PC-9 (cell line): ENCODE results near the gene HSPA9.

Experiments used
- CTCF ChIP-seq: fragments of 200-600 bp; sonication (generic); conservative IDR thresholded peaks from 2 replicates; pipeline ENCODE4 v1.6.1; 2017; ENCODE audit warnings: mixed run types, antibody characterized with exemption, mild to moderate bottlenecking, moderate library complexity
- EZH2 ChIP-seq: fragments of 200-600 bp; sonication (generic); IDR thresholded peaks from 2 replicates; pipeline ENCODE4 v1.8.0; 2017; ENCODE audit warnings: antibody characterized with exemption, low read depth

GRCh38 chr5:138529812-138530211 is 45.4 kb downstream of the HSPA9 start:
- TF ChIP-seq CTCF (no peak), EZH2 (no peak)
